Epithelial cell of esophagus (primary cell): Measurements from ENCODE around the gene EYA4.
A peak's percentile ranks its signal among the peaks of the same experiment; 100 is the strongest.

Experiments used
- DNase-seq: peaks from one replicate; pipeline ENCODE4 v3.0.0; 2010; ENCODE audit warnings: low read depth
- H3K4me3 ChIP-seq: 2 replicates; pipeline ENCODE4 v1.5.1; 2011; ENCODE audit warnings: mild to moderate bottlenecking, low read length, control low read depth
- CTCF ChIP-seq: IDR thresholded peaks from 2 replicates; pipeline ENCODE4 v1.5.1; 2011; ENCODE audit warnings: low read depth, mild to moderate bottlenecking, low read length, control low read depth, inconsistent platforms; ENCODE audit not compliant: insufficient read depth; ENCODE audit errors: missing control alignments

Gene EYA4

GRCh38 chr6:133362813-133363212 is 121.7 kb downstream of the EYA4 start:
- no peak overlapping the region for H3K4me3 ChIP-seq
- TF ChIP-seq CTCF = no peak
- no peak for DNase-seq

DNA sequence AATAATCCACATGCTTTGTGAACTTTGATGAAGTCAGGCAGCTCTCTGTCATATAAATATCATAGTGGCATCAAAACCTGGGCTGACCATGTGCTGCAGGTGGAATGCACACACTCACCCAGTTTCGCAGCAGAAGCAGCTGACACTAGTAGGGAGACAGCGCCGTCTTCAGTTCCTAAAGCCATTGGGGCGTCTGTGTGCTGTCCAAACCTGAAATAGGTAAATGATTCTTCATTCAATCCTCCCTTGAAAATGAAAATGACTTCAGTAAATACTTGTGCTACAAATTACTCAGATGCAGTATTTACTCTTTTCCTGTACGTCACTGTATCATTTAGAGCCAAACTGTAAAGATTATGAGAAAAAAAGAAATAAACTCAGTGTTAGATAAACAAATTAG is 127.5 kb downstream of the EYA4 start:
- TF ChIP-seq CTCF = peak; percentile 62
- peak; percentile 48 for DNase-seq
- H3K4me3 ChIP-seq = no peak overlapping the region

DNA sequence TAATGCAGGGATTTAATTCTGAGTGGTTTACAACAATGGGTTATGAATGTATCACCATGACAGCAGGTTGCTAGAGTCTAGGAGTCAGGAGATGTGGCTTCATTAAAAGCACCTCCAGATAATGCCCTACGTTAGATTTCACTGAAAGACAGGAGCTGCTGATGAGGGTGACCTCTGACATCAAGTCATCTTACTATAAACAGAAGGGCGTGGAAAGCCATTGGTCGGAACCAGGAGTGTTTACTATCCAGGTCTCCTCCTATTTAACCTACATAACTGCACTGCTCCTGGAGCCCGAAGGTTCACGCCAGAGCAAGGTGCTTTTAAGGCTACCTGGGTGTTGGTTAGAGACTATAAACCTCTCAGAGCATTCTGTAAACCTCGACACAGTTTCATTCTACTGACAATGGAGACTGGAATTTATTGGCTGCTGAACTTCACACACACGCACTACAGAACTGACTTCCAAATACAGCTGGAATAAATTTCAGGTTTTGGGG is 128.7 kb downstream of the EYA4 start:
- no peak for TF ChIP-seq CTCF
- no peak for DNase-seq
- no peak overlapping the region for H3K4me3 ChIP-seq

DNA sequence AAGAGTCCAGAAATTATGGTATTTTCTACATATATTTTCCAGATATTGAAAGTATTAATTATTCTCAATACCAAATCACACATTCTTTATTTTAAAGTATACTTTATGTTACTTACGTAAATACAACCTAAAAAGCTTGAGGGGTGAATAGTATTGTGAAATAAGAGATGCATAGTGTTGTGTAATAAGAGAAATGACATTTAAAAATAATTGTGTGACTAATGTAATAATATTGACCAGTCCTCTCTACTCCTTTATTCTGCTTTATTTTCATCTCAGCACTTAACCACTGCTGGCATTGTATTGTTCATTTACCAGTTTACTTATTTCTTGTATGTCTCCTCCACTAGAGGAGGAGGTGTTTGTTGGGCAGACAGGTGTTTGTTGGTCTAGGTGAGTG is 135.6 kb downstream of the EYA4 start:
- no peak for DNase-seq
- no peak overlapping the region for H3K4me3 ChIP-seq
- TF ChIP-seq CTCF = no peak

- H3K4me3 ChIP-seq = no peak overlapping the region
- TF ChIP-seq CTCF = no peak
- DNase-seq = no peak
These were observed 136.1 kb downstream of the EYA4 start for GRCh38 chr6:133377219-133377618.

DNA sequence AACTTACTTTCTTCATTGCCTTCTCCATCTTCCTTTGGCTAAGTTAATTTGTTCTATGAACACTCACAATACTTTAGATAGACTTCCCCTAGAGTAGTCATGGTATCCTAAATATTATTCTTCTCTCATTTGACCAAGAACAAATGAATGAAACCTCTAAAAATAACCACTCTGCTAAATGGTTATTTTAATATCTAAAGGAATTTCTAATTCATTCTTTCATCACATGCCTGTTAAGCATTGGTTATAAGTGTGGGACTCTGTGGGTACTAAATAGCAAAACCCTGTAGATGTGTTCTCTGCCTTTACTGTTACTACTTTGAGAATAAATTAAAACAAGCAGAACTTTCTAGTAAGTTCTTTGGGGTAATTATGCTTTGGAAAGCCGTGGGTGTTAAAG is 138.9 kb downstream of the EYA4 start:
- TF ChIP-seq CTCF = no peak
- H3K4me3 ChIP-seq = no peak overlapping the region
- no peak for DNase-seq

GRCh38 chr6:133380723-133381122 is 139.6 kb downstream of the EYA4 start:
- DNase-seq = no peak
- no peak for TF ChIP-seq CTCF
- H3K4me3 ChIP-seq = no peak overlapping the region
